HG03159 (cell line): Measurements from ENCODE around the gene C5.

Experiments used
- ATAC-seq: cut with Tn5 transposase; IDR thresholded peaks from one replicate; pipeline ENCODE4 v1.9.1; 2021; ENCODE audit warnings: mild to moderate bottlenecking, moderate library complexity; ENCODE audit not compliant: unreplicated experiment

Gene C5

DNA sequence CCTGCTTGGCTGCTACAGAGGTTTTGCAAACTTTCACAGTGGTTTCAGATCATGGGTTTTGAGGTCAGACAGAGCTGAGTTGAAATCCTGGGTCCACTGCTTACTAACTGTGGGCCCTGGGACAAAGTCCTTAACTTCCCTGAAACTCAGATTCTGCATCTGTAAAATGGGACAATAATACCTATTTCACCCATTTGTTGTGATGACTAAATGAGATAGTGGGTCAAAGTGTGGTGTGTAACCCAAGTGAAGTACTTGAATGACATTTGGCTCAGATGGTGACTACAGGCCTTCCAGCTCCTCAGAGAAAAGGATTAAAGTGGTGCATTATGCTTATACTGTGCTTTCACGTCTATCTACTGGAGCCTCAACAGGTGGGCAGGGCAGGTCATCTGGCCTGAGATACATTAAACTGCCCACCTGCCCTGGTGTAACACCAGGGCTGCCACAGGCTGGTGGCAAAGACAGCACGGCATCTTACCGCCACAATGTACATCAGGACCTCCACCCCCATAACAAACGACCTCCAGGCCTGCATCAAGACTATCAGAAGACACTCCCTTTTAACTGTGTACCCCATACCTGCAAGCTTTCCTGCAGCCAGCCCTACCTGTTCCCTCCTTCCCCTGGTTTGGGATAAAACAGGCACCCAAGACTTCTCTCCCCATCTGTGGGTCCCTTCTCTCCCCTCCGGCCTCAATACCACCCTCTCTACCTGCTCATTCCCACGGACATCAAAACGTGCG, 122.6 kb downstream of the C5 start:
- no peak for ATAC-seq

DNA sequence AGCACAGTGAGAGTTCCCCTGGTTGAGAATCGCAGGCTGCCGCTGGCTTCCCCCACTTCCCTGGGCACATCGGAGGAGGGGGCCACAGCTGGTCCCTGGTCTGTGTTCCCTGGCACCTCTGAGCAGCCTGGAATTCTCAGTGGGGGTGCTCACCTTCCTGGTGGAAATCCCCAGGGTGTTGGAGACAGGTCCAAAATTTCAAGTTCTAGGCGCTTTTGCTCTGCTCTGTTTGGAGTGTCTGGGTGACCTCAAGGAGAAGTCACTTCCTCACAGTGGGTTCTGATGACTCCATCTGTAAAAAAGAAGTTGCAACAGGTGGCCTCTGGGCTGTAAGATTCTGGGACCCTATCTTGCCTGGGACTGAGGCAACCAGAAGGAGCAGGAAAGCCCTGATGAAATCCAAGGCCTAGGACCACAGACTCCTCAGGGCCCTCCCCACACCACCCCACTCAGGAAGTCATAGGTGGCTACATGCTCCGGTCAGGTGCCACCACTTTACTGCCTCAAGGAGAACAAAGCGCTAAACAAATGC, 123.6 kb downstream of the C5 start, which contains the start of gene TRAF1:
Gene TRAF1 (minus strand): TSS at position 400 of the 532 bp plus-strand sequence. CDS start 721 bp downstream, outside the sequence.
- no peak for ATAC-seq

DNA sequence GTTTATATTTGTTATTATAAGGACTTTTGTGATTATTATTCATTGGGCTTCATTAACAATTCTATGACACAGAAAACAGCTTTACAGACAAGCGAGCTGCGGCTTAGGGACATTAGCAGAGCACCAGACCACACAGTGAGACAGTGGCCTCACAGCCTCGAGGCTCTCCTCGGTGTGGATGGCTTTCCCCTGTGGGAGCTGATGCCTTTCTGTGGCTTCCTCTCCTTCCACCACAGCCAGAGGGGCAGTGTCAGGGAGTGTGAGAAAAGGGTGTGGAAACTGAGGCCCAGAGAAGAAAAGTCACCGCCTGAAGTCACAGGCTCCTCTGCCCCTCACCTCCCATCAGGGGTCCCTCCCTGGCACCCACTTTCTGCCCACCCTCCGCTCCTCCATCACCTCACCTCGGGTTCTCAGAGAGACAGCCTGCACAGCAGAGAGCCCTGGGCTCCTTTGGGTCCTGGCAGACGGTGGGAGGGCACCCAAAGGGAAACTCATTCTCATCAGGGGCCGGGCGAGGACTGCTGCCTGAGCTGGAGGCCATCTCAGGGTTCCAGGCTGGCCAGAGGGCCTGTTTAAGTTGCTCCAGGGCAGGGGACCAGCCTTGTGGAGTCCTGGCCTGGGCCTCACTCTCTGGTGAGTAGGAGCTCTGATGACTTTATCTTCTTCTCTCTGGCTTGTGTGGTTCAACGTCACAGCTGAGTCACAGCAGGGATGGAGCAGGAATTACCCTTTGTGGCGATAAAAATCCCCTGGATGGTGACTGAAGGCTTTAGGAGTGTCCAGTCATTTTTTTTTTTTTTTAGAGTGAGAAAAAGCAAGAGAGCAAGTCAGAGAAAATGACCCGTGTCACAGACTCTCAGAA, 124.3 kb downstream of the C5 start:
- ATAC-seq, result no peak

DNA sequence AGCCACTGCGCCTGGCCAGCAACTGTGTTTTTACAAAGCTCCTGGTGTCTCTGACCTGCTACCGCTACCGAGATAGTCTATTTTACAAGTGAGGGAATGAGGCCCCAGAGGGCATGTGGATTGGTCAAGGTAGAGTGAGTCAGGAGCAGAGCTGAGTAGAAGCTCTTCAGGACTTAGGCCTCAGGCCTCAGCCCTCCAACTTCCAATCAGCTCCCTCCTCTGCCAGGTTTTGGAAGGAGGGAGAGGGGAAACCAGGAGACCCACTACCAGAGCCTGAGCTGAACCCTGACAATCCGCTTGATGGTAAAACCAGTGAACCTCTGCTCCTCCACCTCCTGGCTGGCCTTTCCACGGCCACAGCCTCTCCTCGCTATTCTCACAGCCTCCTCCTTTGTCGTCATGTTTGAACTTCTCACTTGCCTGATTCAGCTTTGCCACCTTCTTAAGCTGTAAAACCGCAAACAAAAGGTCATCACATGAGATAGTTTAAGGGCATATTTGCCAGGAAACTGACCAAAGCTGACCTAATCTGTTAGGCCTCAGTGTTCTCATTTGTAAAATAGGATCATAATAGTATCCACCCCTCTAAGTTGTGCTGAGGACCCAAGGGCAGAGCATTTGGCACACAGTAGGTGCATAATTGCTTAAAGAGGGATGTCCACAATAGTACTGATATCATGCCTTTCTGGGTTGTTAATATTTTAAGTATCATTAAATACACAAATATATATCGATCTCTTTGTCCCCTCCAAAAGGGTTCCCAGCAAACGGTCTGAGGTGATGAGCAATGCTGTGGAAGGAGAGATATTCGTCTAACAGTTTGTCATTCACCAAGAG, 125.2 kb downstream of the C5 start:
- no peak for ATAC-seq

DNA sequence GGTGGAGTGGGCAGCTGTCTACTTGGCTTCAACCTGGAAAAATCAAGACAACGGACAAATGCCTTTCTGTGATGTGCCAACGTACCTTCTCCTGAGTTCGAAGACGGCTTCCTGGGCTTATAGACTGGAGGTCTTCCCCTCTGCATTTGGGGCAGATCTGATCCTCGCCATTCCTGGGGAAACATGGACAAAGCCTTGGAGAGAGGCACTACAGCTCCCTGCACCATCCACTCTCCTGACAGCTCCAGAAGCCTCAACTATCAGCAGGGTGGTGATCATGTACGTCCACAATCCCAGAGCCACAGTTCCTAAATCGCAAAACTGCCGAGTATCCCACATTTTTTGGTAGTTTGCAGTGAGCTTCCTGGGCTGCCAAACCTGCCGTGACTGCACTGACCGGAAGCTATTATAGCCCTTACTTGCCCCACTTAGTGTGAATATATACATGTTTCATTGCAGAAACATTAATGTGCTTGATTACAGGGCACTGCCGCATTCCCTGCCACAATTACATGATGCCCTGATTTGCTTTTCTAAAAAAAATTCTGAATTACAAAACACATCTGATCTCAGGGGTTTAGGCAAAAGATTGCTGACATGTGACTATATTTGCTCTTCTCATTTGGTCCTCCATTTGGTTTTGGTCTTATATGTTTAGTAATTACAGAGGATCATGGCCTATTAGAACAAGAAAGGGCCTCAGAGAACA, 126.3 kb downstream of the C5 start:
- no peak for ATAC-seq

DNA sequence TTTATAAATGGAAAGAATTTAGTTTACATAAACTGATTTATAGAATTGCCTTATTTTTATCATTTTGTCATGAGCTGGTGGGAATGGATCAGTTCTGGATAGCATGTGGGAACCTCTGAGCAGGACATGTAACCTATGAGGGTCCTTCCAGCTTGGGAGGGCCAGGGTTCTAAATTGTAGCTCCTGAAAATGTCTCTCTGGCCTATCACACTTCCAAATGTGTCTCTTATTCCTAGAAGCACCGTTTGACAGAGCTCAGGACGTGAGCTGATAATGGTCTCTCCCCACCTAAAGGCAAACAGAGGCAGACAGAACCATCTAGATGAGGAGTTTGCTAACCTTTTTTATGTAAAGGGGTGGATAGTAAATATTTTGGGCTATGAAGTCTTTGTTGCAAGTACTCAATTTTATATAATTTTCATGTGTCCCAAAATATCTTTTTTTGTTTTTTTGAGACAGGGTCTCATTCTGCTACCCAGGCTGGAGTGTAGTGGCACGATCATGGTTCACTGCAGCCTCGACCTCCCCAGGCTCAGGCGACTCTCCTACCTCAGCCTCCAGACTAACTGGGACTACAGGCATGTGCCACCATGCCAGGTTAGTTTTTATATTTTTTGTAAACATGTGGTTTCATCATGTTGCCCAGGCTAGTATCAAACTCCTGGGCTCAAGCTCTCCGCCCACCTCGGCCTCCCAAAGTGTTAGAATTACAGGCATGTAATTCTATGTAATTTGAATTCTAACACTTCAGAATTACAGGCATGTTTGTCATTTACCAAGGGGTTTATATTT, 127.5 kb downstream of the C5 start:
- no peak for ATAC-seq

DNA sequence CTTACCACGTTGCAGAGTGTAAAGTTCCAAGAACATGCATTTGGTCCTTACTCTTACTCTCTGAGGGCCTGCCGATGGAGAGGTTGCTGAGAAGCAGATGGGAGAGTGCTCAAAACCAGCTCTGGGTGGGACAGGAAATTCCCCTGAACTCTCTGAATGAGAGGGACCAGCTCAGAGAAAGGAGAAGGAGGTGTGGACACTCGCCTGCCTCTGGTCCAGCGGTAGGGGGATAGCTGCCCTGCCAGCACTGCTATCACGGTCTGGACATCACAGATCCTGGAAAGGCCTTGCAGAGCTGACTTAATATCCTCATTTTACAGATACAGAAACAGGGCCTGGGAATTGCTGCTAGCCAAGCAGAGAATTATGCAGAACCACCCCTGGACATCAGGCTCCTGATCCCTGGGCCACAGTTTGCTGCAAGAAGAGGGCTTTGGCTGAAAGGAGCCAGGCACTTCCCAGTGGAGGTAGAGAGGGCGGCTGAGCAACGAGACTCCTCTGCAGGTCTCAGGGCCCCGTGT, 128.4 kb downstream of the C5 start:
- ATAC-seq, result no peak

DNA sequence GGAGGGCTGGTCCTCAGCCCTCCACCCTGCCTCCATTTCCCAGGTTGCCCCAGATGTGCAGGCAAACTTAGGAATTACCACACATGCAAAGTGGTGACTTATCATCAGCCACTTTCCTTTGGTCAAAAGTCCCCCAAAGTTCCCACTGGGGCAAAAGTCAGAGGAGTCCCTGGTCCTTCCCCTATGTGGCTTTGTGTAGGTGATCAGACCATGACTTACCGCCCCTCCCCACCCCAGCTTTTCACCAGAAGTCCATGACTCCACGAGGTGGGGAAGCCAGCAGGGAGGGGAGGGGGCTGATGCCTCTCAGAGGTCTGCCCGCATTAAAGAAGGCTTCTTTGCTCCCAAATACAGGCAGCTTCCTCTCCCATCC, 129.3 kb downstream of the C5 start:
- no peak for ATAC-seq

DNA sequence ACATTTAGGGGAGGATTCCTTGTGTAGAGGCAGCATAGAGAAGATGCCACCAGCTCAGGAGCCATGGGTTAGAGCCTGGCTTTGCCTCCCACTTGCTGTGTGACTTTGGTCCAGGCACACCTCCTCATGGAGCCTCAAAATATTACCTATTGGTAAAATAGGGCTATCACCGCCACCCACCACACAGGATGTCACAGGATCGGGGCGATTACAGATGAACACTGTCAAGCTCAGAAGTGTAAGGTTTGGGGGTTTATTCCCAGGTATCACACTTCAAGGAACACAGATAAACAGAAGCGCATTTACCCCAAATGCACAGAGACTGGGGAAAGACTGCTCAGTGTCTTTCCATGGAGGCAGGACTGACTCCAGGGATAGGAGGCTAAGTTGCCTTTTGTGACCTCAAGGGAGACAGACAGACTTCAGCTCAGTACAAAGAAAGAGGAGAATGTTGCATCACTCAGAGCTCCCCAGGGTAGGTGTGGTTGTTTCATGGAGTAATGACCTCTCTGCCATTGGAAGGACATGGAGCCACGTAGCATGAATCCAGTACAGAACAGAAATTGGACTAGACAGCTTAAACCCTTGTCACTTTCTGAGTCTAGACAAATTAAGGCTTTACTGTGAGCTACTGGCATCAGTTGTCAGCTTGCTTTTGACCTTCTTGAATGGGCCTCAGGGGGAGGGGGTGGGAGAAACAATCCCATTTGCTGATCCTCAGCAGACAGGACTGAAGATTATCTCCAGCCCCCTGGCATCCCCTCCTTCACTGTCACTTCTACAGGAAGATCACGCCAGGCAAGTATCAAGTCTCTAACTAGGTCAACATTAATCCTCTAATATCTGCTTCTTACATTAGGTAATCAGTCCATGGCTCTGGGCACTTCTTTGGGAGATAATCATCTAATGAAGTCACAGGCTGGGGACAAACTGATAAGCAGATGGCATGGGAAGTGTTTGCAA, 130.0 kb downstream of the C5 start:
- ATAC-seq, result no peak

DNA sequence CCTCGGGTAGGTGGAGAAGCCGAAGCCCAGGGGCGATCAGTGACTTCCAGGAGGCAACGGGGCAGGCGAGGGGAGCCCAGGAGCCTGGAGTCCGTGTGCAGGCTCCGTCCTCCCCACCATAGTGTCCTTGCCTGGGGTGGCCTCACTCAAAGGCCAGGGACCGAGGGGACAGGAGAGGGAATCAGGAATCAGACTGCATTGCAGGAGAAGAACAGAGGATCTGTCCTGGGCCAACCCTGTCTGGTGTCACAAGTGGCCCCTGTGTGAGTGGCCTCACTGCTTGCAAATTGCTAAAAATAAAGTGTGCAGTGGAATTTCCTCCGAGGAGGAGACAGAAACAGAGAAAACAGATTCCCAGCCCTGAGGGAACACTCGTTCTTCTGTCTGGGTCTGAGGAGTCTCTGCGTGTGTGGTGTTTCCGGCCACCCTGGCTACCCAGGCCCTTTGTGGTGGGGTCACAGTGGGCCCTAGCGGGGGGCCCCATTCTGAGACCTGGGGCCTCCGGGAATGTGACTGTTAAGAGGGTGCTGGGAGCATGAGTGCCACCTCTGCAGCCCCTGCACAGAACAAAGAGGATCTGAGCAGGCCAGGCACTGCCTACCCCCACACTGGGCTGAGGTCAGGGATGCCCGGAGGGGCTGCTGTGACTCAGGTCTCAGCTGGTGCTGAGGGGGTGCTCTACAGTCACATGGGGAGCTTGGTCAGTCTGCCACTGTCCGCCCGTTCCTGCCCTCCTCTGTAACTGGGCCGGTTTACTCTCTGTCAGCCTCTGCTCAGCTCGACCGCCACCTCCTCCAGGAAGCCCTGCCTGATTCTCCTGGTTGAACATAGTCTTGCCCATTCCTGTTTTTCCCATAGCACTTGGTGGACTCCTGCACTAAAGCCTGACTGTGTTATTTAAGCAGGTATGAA, 130.9 kb downstream of the C5 start:
- no peak for ATAC-seq

DNA sequence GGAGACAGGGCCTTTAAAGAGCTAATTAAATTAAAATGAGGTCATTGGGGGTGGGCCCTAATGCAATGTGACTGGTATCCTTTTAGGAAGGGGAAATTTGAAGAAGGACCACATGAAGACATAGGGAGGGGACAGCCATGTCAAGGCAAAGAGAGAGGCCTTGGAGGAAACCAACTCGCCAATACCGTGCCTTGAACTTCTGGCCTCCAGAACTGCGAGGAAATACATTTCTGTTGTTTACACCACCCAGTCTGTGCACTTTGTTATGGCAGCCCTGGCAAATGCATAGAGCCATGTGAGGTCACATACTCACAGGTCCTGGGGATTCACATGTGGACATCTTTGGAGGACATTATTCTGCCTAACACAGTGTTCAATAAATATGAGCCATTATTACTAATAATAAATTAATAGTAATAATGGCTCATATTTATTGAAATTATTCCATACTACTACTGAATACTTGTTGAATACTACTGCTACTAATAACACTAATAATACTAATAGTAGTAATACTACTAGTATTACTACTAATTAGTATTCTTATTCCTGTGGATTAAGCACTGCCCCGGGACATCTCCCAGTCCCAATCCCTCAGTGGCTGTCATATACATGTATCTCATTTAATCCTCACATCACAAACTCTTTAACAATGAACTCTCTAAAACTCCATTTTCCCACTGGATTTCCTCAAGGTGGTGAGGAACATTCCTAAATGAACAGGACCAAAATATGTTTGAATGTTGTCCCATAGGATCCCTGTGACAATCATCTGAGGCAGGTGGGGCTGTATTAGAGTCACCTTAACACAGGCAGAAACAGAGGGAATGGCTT, 131.9 kb downstream of the C5 start:
- no peak for ATAC-seq

DNA sequence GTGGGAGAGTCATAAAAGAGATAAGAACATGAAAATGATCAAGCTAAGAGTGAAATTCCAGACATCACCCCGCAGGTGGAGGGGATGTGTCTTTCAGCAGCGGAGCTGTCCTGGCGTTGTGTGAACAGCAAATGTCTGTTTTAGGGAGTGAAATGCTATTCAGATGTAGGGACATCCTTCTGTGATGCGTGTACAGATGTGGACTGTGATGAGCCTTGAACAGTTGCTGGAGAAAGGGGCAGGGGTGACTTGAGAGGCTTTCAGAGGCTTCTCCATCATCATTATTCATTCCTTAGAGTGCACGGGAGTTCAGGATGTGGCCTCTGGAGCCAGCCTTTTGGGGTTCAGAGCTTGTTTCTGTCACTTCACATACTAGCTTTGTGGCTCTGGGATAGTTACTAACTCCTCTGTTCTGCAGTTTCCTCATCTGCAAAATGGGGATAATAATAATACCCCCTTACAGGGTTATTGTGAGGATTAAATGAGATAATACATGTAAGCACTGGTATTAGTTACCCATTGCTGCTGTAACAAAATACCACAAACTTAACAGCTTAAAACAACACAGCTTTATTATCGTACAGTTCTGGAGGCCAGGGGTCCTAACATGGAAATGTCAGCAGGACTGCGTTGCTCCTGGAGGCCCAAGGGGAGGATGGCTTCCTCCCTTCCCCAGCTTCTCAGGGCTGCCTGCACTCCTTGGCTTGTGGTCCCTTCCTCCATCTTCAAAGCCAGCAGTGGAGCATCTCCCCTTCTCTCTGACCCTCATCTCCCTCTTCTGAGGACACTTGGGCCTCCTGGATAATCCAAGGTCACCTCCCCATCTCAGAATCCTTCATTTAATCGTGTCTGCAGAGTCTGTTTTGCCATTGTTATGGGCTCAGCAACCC, 132.8 kb downstream of the C5 start:
- ATAC-seq, result no peak

DNA sequence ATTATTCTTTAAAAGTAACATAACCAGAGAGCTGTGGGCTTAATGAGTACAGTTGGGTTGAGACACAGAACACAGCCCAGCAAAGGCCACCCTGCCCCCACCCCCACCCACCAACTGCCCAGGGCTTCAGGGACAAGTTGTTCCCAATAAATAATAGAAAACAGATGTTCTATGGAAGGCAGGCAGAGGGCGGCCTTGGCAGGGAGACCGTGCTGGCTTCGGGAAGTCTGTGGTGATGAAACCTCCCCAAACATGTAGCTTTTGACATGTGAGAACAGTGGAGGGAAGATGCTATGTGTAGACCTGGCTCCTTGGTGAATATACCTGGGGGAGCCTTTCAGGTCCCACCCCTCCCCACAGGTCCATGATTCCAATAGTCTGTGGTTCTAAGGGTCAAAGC, 133.5 kb downstream of the C5 start:
- no peak for ATAC-seq

DNA sequence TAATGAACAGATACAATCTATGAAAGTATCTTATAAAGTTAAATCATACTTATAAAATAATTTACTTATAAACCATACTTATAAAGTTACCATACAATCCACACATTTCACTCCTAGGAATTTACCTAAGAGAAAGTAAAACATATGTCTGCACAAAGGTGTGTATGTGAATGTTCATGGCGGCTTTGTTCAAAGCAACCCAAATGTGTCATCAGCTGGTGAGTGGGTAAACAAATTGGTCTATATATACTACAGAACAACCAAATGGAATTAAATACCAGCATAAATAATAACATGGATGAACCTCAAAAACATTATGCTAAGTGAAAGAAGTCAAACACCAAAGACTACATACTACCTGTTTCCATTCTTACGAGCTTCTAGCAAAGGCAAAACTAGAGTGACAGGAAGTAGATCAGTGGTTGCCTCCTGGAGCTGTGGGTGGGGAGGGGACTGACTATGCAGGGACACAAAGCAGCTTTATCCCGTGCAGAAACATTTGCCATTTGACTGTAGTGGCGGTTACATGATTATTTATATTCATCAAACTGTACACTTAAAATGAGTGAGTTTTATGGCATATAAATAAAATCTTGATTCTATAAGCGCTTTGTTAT, 134.1 kb downstream of the C5 start:
- no peak for ATAC-seq

DNA sequence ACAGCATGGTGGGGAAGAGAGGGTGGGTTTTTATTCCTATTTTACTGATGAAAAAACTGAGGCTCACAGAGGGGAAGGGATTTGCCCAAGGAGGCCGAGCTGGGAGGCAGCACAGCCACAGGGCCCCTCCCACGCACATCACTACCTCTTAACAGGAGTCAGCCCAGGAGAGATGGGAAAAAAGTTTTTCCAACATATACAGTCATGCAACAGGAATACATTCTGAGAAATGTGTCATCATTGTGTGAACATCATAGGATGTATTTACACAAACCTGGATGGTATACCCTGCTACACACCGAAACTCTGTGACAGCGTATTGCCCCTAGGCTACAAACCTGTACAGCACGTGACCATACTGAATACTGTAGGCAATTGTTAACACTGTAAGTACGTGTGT, 135.1 kb downstream of the C5 start:
- no peak for ATAC-seq
